GM12865 (cell line): Measurements from ENCODE around the gene FAM9C.

Experiments used
- DNase-seq: peaks from one replicate; pipeline ENCODE4 v3.0.0; 2010; ENCODE audit warnings: low read depth
- H3K4me3 ChIP-seq: 2 replicates; pipeline ENCODE4 v1.5.1; 2011; ENCODE audit warnings: mild to moderate bottlenecking, low read depth, low read length, control low read depth
- CTCF ChIP-seq: IDR thresholded peaks from 2 replicates; pipeline ENCODE4 v1.5.1; 2011; ENCODE audit warnings: low read length, control low read depth, low read depth, inconsistent platforms; ENCODE audit not compliant: insufficient read depth; ENCODE audit errors: missing control alignments

The FAM9C gene

GRCh38 chrX:12987340-12987739 lies 57.1 kb downstream of the FAM9C start:
- H3K4me3 ChIP-seq, result 0 out of 2 replicates have a peak overlapping the region, but pooled peaks have one; percentile 34
- no peak for TF ChIP-seq CTCF

GRCh38 chrX:12986886-12987285 lies 57.5 kb downstream of the FAM9C start:
- no peak for DNase-seq
- TF ChIP-seq CTCF, result no peak
- H3K4me3 ChIP-seq, result peak overlapping the region; percentile 34

More at GRCh38 chrX:12987340-12987739, 57.1 kb downstream of the FAM9C start:
- DNase-seq, result no peak

- DNase-seq, result peak; percentile 67
- TF ChIP-seq CTCF, result no peak
- peak overlapping the region; percentile 42 for H3K4me3 ChIP-seq
Observed at GRCh38 chrX:12986164-12986779, 58.1 kb downstream of the FAM9C start.
